HFF-Myc (cell line): Measurements from ENCODE around the gene FKBP10.

Experiments used
- DNase-seq: peaks from one replicate; pipeline ENCODE4 v3.0.0-alpha.2; 2011; ENCODE audit warnings: low read depth; ENCODE audit errors: extremely low read depth
- H3K4me3 ChIP-seq: replicated peaks from 2 replicates; pipeline ENCODE4 v1.5.1; 2011; ENCODE audit warnings: low read depth, mild to moderate bottlenecking, control low read depth, low read length
- CTCF ChIP-seq: IDR thresholded peaks from 2 replicates; pipeline ENCODE4 v1.5.1; 2012; ENCODE audit warnings: mild to moderate bottlenecking, low read depth, low read length, control low read depth; ENCODE audit errors: missing control alignments

FKBP10 gene

DNA sequence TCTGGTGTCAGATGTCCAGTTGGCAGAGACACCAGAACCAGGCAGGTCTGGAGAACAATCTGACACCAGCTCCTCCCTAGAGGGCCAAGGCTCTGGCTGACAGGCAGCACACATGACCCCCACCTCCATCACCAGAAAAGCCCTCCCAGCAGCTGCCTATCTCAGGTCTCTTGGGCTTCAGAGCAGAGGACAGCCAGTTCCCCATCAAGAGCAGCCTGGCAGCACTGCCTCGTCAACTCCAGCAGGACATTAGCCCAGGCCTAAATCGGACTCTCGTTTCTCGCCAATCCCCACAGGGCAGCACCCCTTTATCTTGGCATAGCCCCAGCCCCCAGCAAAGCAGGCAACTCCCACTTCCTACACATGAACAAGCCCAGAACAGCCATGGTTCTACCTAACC, 30.7 kb upstream of the FKBP10 start:
- DNase-seq = no peak
- no peak overlapping the region for H3K4me3 ChIP-seq
- TF ChIP-seq CTCF = no peak

- DNase-seq = no peak
- TF ChIP-seq CTCF = no peak
- H3K4me3 ChIP-seq = no peak overlapping the region
Observed at GRCh38 chr17:41784207-41784744, 28.5 kb upstream of the FKBP10 start.

DNA sequence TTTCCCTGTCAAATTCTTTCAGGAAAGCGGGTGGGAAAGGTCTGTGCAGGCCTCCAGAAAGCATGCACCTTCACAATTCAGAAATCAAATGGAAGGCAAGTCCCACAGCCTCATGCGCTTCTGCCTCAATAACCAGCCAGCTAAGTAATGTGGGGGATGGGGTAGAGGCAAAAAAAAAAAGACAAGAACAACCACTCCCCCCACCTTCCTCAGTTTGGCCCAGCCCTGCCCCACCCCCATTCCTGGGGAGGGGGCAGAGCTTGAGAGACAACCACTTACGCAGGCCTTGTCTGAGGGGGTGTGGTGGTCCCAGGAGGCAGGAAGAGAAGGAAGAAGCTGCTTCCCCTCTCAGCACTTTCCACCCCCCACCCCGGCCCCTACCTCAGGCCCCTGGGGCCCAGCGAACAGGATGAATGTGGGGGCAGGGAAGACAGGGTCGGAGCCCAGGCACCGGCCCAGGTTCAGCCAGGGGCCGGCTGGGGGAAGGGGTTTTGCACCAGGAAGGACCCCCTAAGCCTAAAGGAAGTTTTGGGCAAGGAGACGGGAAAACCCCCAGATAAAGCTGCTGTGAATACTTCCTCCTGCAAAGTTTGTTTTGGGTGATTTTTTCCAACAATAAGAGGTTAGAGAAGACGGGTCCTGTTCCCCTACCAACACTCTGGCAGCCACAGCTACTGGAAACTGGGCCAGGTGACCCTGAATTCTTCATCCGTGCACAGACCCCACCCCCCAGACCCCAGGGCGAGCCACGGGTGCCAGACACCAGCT, 27.5 kb upstream of the FKBP10 start:
- no peak for DNase-seq
- H3K4me3 ChIP-seq = peak overlapping the region; percentile 51
- TF ChIP-seq CTCF = no peak

GRCh38 chr17:41785859-41786226, 27.0 kb upstream of the FKBP10 start:
- peak overlapping the region; percentile 51 for H3K4me3 ChIP-seq
- DNase-seq = no peak
- no peak for TF ChIP-seq CTCF

- peak; percentile 39 for TF ChIP-seq CTCF
- DNase-seq = peak; percentile 93
- peak within 1 kb of the TSS; percentile 51 for H3K4me3 ChIP-seq
Observed at GRCh38 chr17:41786227-41787020, 26.4 kb upstream of the FKBP10 start, which contains the start of gene JUP. Gene JUP (minus strand): TSS chr17:41786711. CDS start chr17:41771854, 14,857 bp downstream.

DNA sequence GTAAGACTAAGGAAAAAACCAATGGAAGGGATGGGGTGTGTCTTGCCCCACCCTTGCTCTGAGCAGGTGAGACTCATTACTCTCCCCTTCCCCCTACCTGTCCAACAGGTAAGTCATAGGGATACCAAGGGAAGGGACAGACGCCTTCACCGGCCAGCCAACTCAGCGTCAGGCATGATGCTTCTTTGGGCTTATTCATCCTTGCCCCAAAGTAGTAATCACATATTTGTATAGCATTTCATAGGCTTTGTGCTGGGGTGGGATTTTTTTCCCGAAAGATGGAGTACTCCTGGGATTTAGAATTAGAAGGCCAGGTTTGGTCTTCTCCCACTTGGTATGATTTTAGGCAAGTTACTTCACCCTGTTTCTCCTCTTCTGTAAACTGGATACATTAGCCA, 25.8 kb upstream of the FKBP10 start:
- no peak overlapping the region for H3K4me3 ChIP-seq
- TF ChIP-seq CTCF = no peak
- no peak for DNase-seq
